ENCODE data around the gene POLR2C. TPM values are rescaled to one million over a fixed set of nuclear protein-coding genes. Genes with fewer than 3 reads are reported as not detected.

The POLR2C gene
- total RNA-seq, 1 experiment from 2014 or later: 110 TPM

GRCh38 chr16:57472665-57473060 lies 10.2 kb downstream of the POLR2C start:
- ChIA-PET POLR2A (ENCODE audit: low non-redundant PET) (no interaction called here), CTCF (interaction anchor here (1.0 kb wide), 1 partner anchor 10 kb away, joined by 3 read pairs; the partner anchor contains the start of gene POLR2C)
- intact Hi-C loops (cut with micrococcal nuclease; ENCODE audit: unreplicated experiment): no loop called here
- H3K9me3 ChIP-seq (ENCODE audit: low read depth, low read length, poor library complexity, severe bottlenecking): no peaks in the 10 kb centered on the region
- peak; percentile 72 for DNase-seq (ENCODE audit: low spot score)
- H3K36me3 ChIP-seq (ENCODE audit: insufficient read depth, low read length, poor library complexity, severe bottlenecking): peaks cover 63% of the 10 kb centered on the region
- no TSS peak for BruUV-seq (replicated peaks)
- H3K4me1 ChIP-seq (ENCODE audit: insufficient read depth, low read length, poor library complexity, severe bottlenecking): peaks cover 19% of the 10 kb centered on the region
- no peak for TF ChIP-seq EZH2 (IDR thresholded peaks at IDR 0.05; ENCODE audit: borderline replicate concordance, low read depth, low read length, poor library complexity, severe bottlenecking)
- no peak for TF ChIP-seq CTCF (conservative IDR thresholded peaks at IDR 0.05; ENCODE audit: low read depth, low read length)
- H3K27me3 ChIP-seq (replicated peaks; ENCODE audit: insufficient read depth, low read depth, low read length, poor library complexity): no peaks in the 10 kb centered on the region
- peak overlapping the region; percentile 69 for H3K27ac ChIP-seq (ENCODE audit: low read depth, low read length, poor library complexity, severe bottlenecking)
- no peak overlapping the region for H3K4me3 ChIP-seq (ENCODE audit: low read depth, low read length, poor library complexity, severe bottlenecking)

- ChIA-PET POLR2A (ENCODE audit: low non-redundant PET) (no interaction called here), CTCF (interaction anchor here (1.0 kb wide), 1 partner anchor 11 kb away, joined by 3 read pairs; the partner anchor contains the start of gene POLR2C)
- intact Hi-C loops (cut with micrococcal nuclease; ENCODE audit: unreplicated experiment): no loop called here
- Histone ChIP-seq H3K27me3 (replicated peaks; ENCODE audit: insufficient read depth, low read depth, low read length, poor library complexity) (no peaks in the 10 kb centered on the region), H3K36me3 (ENCODE audit: insufficient read depth, low read length, poor library complexity, severe bottlenecking) (peaks cover 59% of the 10 kb centered on the region), H3K27ac (ENCODE audit: low read depth, low read length, poor library complexity, severe bottlenecking) (peak overlapping the region; percentile 69), H3K4me1 (ENCODE audit: insufficient read depth, low read length, poor library complexity, severe bottlenecking) (peaks cover 19% of the 10 kb centered on the region), H3K9me3 (ENCODE audit: low read depth, low read length, poor library complexity, severe bottlenecking) (no peaks in the 10 kb centered on the region), H3K4me3 (ENCODE audit: low read depth, low read length, poor library complexity, severe bottlenecking) (no peak overlapping the region)
- no peak for TF ChIP-seq CTCF (conservative IDR thresholded peaks at IDR 0.05; ENCODE audit: low read depth, low read length)
- BruUV-seq (replicated peaks): no TSS peak
- no peak for DNase-seq (ENCODE audit: low spot score)
Observed at GRCh38 chr16:57473176-57473840, 10.8 kb downstream of the POLR2C start.

GRCh38 chr16:57473906-57474305 lies 11.4 kb downstream of the POLR2C start:
- intact Hi-C loops (cut with micrococcal nuclease; ENCODE audit: unreplicated experiment): no loop called here
- peaks cover 20% of the 10 kb centered on the region for H3K4me1 ChIP-seq (ENCODE audit: insufficient read depth, low read length, poor library complexity, severe bottlenecking)
- no peaks in the 10 kb centered on the region for H3K9me3 ChIP-seq (ENCODE audit: low read depth, low read length, poor library complexity, severe bottlenecking)
- H3K36me3 ChIP-seq (ENCODE audit: insufficient read depth, low read length, poor library complexity, severe bottlenecking): peaks cover 53% of the 10 kb centered on the region
- BruUV-seq (replicated peaks): no TSS peak
- DNase-seq (ENCODE audit: low spot score): no peak
- TF ChIP-seq EZH2 (IDR thresholded peaks at IDR 0.05; ENCODE audit: borderline replicate concordance, low read depth, low read length, poor library complexity, severe bottlenecking): no peak
- TF ChIP-seq CTCF (conservative IDR thresholded peaks at IDR 0.05; ENCODE audit: low read depth, low read length): no peak
- ChIA-PET POLR2A (ENCODE audit: low non-redundant PET) (no interaction called here), CTCF (no interaction called here)
- no peaks in the 10 kb centered on the region for H3K27me3 ChIP-seq (replicated peaks; ENCODE audit: insufficient read depth, low read depth, low read length, poor library complexity)
- H3K27ac ChIP-seq (ENCODE audit: low read depth, low read length, poor library complexity, severe bottlenecking): no peak overlapping the region
- H3K4me3 ChIP-seq (ENCODE audit: low read depth, low read length, poor library complexity, severe bottlenecking): no peak overlapping the region

All from A673 (cell line).